GM12891 (cell line): ENCODE results near the gene JOSD1.

Experiments
- POLR2A ChIP-seq: IDR thresholded peaks from 2 replicates; pipeline ENCODE4 v1.6.1; 2011; ENCODE audit warnings: low read depth, low read length, control low read depth
- POLR2AphosphoS5 ChIP-seq: IDR thresholded peaks from 2 replicates; pipeline ENCODE4 v1.6.1; 2011; ENCODE audit warnings: low read depth, low read length, control low read depth
- SPI1 ChIP-seq: IDR thresholded peaks from 2 replicates; pipeline ENCODE4 v1.6.1; 2011; ENCODE audit warnings: low read depth, low read length, control low read depth
- TAF1 ChIP-seq: IDR thresholded peaks from 2 replicates; pipeline ENCODE4 v1.6.1; 2011; ENCODE audit warnings: low read depth, low read length, control low read depth

GRCh38 chr22:38638216-38638615 lies 62.5 kb downstream of the JOSD1 start:
- TF ChIP-seq POLR2AphosphoS5: no peak
- TF ChIP-seq POLR2A: no peak
- no peak for TF ChIP-seq TAF1
- TF ChIP-seq SPI1: no peak
